ENCODE results near the gene ALG1. TPM values are rescaled to one million over a fixed set of nuclear protein-coding genes. Genes with fewer than 3 reads are reported as not detected.
"Not testable (repeated sequence)": the region's sequence is repeated elsewhere in the genome, so short reads cannot be mapped to it uniquely, and the experiment has no call there.

ALG1 gene
- total RNA-seq, 1 experiment from 2014 or later = 22.2 TPM

- Histone ChIP-seq H3K27me3 (replicated peaks) (no peaks in the 10 kb centered on the region), H3K36me3 (no peaks in the 10 kb centered on the region; the same call in 1 of the 2 replicates), H3K9me3 (replicated peaks) (no peaks in the 10 kb centered on the region), H3K4me1 (replicated peaks) (peaks cover 17% of the 10 kb centered on the region), H3K4me3 (no peak overlapping the region), H3K27ac (no peak overlapping the region)
- no peak for DNase-seq (ENCODE audit: low read depth in 1 of 2, low spot score in 2 of 2)
These were observed 35.8 kb upstream of the ALG1 start for GRCh38 chr16:5035909-5036227.

DNA sequence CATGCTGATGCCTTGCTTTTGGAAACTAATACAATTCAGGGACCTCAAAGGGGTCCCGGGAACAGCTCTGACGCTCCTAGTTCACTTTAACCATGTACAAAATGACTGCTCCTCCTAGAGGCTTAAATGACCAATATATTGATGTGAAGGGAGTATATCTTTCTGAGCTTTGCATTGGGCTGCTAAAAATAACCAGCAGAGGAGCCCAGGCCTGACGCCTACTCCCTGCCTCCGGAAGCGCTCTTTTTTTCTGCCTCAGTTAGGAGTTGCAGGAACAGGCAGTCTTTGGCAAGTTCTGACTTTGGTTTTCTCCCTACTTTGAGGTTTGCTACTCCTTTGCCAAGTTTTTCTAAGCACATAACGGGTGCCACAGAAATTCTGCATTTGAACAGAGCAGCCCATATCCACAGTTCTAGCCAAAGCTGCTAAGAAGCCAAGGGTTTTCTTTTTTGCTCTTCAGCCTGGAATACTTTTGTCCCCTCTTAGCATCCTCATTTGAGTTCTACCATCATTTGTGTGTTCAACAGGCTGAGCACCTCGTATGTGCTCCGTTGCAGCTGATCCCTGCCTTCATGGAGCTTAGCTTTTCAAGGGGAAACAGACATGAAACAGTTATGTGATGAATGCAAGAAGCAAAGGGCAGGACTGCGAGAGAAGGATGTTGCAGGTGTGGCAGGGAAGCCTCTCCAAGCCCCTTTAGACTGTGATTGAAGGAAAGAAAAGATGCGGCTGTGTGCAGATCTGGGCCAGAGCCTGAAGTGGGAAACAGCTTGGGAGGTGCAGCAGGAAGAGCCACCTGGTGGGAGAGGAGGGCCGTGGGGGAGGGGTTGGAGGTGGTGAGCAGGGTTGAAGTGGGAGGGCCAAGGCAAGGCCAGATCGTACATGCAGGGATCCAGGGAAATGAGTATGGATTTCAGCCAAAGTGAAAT lies 35.2 kb upstream of the ALG1 start:
- Histone ChIP-seq H3K27ac (no peak overlapping the region), H3K36me3 (no peaks in the 10 kb centered on the region; the same call in 1 of the 2 replicates), H3K9me3 (replicated peaks) (no peaks in the 10 kb centered on the region), H3K4me3 (no peak overlapping the region), H3K27me3 (replicated peaks) (no peaks in the 10 kb centered on the region), H3K4me1 (replicated peaks) (peaks cover 23% of the 10 kb centered on the region)
- no peak for DNase-seq (ENCODE audit: low read depth in 1 of 2, low spot score in 2 of 2)

- Histone ChIP-seq H3K27me3 (replicated peaks) (no peaks in the 10 kb centered on the region), H3K4me1 (replicated peaks) (peaks cover 19% of the 10 kb centered on the region), H3K4me3 (no peak overlapping the region), H3K27ac (no peak overlapping the region), H3K9me3 (replicated peaks) (no peaks in the 10 kb centered on the region), H3K36me3 (no peaks in the 10 kb centered on the region)
- DNase-seq (ENCODE audit: low read depth in 1 of 2, low spot score in 2 of 2) = no peak
These were observed 31.2 kb upstream of the ALG1 start for GRCh38 chr16:5040451-5040850.

- Histone ChIP-seq H3K27ac (no peak overlapping the region), H3K4me1 (replicated peaks) (peaks cover 19% of the 10 kb centered on the region), H3K27me3 (replicated peaks) (no peaks in the 10 kb centered on the region), H3K4me3 (no peak overlapping the region), H3K36me3 (no peaks in the 10 kb centered on the region), H3K9me3 (replicated peaks) (no peaks in the 10 kb centered on the region)
- no peak for DNase-seq (ENCODE audit: low read depth in 1 of 2, low spot score in 2 of 2)
These were observed 30.0 kb upstream of the ALG1 start for GRCh38 chr16:5041600-5042133.

- no peaks in the 10 kb centered on the region for H3K36me3 ChIP-seq
- H3K27ac ChIP-seq = no peak overlapping the region
- no peak for DNase-seq (ENCODE audit: low read depth in 1 of 2, low spot score in 2 of 2)
- H3K27me3 ChIP-seq (replicated peaks) = no peaks in the 10 kb centered on the region
- no peak overlapping the region for H3K4me3 ChIP-seq
- peaks cover 19% of the 10 kb centered on the region for H3K4me1 ChIP-seq (replicated peaks)
- H3K9me3 ChIP-seq (replicated peaks) = no peaks in the 10 kb centered on the region
These were observed 29.0 kb upstream of the ALG1 start for GRCh38 chr16:5042574-5043171.

GRCh38 chr16:5044011-5044540 lies 27.6 kb upstream of the ALG1 start:
- H3K4me1 ChIP-seq (replicated peaks) = peaks cover 19% of the 10 kb centered on the region
- DNase-seq (ENCODE audit: low read depth in 1 of 2, low spot score in 2 of 2) = no peak
- no peaks in the 10 kb centered on the region for H3K36me3 ChIP-seq
- H3K27ac ChIP-seq = no peak overlapping the region
- no peak overlapping the region for H3K4me3 ChIP-seq
- H3K9me3 ChIP-seq (replicated peaks) = no peaks in the 10 kb centered on the region
- H3K27me3 ChIP-seq (replicated peaks) = peaks cover 6% of the 10 kb centered on the region; the same call in 1 of the 2 replicates

GRCh38 chr16:5044581-5044980 lies 27.1 kb upstream of the ALG1 start:
- not testable (repeated sequence) for H3K27ac ChIP-seq; H3K27me3 ChIP-seq (replicated peaks); H3K4me3 ChIP-seq; DNase-seq (ENCODE audit: low read depth in 1 of 2, low spot score in 2 of 2); H3K36me3 ChIP-seq; H3K9me3 ChIP-seq (replicated peaks)
- peaks cover 19% of the 10 kb centered on the region for H3K4me1 ChIP-seq (replicated peaks)

DNA sequence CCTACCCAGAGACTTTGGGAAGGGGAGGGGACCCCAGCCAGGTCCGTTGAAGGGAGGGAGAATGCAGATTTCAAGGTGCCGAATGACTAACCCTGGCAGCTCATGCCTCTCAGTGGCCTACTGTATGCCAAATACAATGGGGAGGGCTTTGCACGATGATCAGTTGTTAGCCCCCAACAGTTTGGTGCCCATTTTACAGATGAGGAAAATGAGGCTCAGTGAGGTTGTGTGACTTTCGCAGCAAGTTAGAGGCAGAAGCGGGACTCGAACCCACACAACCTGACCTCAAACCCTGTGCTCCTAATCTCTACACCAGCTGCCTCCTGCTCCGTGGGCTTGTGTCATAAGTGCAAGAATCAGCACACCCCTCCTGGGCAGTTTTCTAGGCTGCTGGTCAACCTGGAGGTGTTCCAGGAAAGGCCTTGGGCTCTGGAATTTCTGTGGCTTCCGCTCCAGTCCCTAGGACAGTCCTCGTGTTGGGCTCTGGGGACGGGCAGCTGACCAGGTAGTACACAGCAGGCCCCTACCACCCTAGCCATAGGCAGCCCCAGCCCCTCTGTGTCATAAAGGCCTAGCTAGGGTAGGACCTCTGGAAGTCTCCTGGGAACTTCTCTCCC lies 26.0 kb upstream of the ALG1 start:
- no peak for DNase-seq (ENCODE audit: low read depth in 1 of 2, low spot score in 2 of 2)
- H3K9me3 ChIP-seq (replicated peaks) = no peaks in the 10 kb centered on the region
- no peak overlapping the region for H3K4me3 ChIP-seq
- H3K27ac ChIP-seq = no peak overlapping the region
- H3K36me3 ChIP-seq = no peaks in the 10 kb centered on the region
- peaks cover 12% of the 10 kb centered on the region; the same call in 1 of the 2 replicates for H3K27me3 ChIP-seq (replicated peaks)
- H3K4me1 ChIP-seq (replicated peaks) = peaks cover 18% of the 10 kb centered on the region

GRCh38 chr16:5046914-5047313 lies 24.7 kb upstream of the ALG1 start:
- Histone ChIP-seq H3K36me3 (no peaks in the 10 kb centered on the region), H3K27me3 (replicated peaks) (peaks cover 13% of the 10 kb centered on the region; the same call in 1 of the 2 replicates), H3K9me3 (replicated peaks) (no peaks in the 10 kb centered on the region), H3K4me1 (replicated peaks) (peaks cover 4% of the 10 kb centered on the region), H3K27ac (no peak overlapping the region), H3K4me3 (no peak overlapping the region)
- no peak for DNase-seq (ENCODE audit: low read depth in 1 of 2, low spot score in 2 of 2)

DNA sequence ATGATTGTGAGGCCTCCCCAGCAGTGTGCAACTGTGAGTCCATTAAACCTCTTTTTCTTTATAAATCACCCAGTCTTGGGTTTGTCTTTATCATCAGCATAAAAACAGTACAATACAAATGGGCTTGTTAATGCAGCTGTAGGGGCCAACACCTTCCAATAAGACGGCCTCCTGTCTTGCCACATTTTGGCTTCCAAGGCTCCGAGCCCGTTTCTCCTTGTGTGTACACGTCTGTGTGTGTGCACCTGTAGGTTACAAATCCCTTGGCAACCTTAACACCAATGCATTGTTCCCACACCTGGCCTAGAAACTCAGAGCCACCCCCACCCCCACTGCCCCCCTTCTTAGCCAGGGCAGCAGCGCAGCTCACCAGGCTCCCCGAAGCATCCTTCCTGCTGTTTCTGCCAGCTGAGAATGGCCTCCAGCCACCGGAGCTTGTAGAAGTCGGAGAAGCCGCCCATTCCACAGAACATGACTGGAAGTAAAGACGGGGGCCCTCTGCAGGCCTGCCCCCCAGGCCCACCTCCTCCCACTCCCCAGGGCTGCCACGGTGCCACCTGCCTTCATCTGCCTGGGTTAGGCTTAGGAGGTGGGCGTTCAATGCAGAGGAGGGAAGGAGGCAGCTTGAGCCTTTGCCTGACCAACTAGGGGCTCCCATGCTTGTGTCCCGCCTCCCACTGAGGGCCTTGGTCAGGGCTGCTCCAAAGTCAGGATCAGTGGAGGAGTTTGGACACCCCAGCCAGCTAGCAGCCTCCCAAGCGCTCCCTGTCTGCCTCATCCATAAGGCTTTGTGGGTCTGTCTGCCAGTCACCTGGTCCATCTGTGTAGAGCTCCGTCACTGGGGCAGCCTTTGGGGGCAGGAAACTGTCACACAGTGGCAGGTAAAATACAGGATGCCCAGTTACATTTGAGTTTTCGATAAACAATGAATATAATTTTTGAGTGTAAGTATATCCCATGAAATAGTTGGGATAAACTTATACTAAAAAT lies 16.5 kb upstream of the ALG1 start:
- no peak overlapping the region for H3K4me3 ChIP-seq
- DNase-seq (ENCODE audit: low read depth in 1 of 2, low spot score in 2 of 2) = no peak
- no peaks in the 10 kb centered on the region for H3K36me3 ChIP-seq
- H3K27me3 ChIP-seq (replicated peaks) = peaks cover 7% of the 10 kb centered on the region
- H3K27ac ChIP-seq = no peak overlapping the region
- H3K9me3 ChIP-seq (replicated peaks) = no peaks in the 10 kb centered on the region
- no peaks in the 10 kb centered on the region for H3K4me1 ChIP-seq (replicated peaks)

GRCh38 chr16:5056352-5056751 lies 15.3 kb upstream of the ALG1 start:
- Histone ChIP-seq H3K27ac (no peak overlapping the region), H3K9me3 (replicated peaks) (no peaks in the 10 kb centered on the region), H3K4me1 (replicated peaks) (no peaks in the 10 kb centered on the region), H3K4me3 (no peak overlapping the region), H3K27me3 (replicated peaks) (peaks cover 3% of the 10 kb centered on the region), H3K36me3 (no peaks in the 10 kb centered on the region)
- DNase-seq (ENCODE audit: low read depth in 1 of 2, low spot score in 2 of 2) = no peak

DNA sequence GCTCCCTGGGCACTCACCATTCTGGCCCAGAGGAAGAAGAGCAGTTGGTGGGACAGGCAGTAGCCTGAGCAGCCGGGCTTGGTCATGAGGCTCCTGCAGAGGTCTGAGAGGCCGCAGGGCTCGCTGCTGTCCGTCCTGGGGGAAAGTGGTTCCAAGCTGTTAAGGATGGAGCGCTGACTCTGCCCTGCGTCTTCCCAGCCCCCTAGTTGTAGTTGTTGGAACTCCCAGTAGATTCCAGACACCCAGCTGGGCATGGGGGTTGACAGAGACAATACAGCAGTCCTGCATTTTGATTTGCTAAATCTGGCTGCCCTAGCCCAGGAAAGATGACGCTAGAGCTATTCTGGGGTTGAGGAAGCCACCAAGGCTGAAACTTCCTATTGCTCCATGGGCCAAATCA lies 13.2 kb upstream of the ALG1 start:
- no peaks in the 10 kb centered on the region for H3K36me3 ChIP-seq

More for the DNA sequence above, 13.2 kb upstream of the ALG1 start:
- Histone ChIP-seq H3K27ac (no peak overlapping the region), H3K4me1 (replicated peaks) (no peaks in the 10 kb centered on the region), H3K27me3 (replicated peaks) (peaks cover 13% of the 10 kb centered on the region), H3K4me3 (no peak overlapping the region), H3K9me3 (replicated peaks) (no peaks in the 10 kb centered on the region)
- no peak for DNase-seq (ENCODE audit: low read depth in 1 of 2, low spot score in 2 of 2)
